IMR-90 (cell line): ENCODE data around the gene ZBTB44.

Experiments used
- BHLHE40 ChIP-seq: fragments of 150-350 bp; IDR thresholded peaks from 2 replicates; pipeline ENCODE4 v1.6.1; 2016; ENCODE audit warnings: mild to moderate bottlenecking, low read depth, low read length
- CEBPB ChIP-seq: IDR thresholded peaks from 2 replicates; pipeline ENCODE4 v1.6.1; 2012; ENCODE audit warnings: low read depth, low read length, improper control_type of control experiment
- CHD1 ChIP-seq: IDR thresholded peaks from 2 replicates; pipeline ENCODE4 v1.6.1; 2012; ENCODE audit warnings: low read depth, low read length, improper control_type of control experiment
- MXI1 ChIP-seq: IDR thresholded peaks from 2 replicates; pipeline ENCODE4 v1.6.1; 2012; ENCODE audit warnings: low read depth, mild to moderate bottlenecking, low read length, moderate library complexity, borderline replicate concordance
- POLR2A ChIP-seq: IDR thresholded peaks from 2 replicates; pipeline ENCODE4 v1.6.1; 2012; ENCODE audit warnings: mild to moderate bottlenecking, low read depth, low read length
- RAD21 ChIP-seq: IDR thresholded peaks from 2 replicates; pipeline ENCODE4 v1.6.1; 2012; ENCODE audit warnings: low read length, improper control_type of control experiment
- RCOR1 ChIP-seq: IDR thresholded peaks from 2 replicates; pipeline ENCODE4 v1.6.1; 2012; ENCODE audit warnings: mild to moderate bottlenecking, low read length, improper control_type of control experiment; ENCODE audit not compliant: insufficient replicate concordance
- RFX5 ChIP-seq: IDR thresholded peaks from 2 replicates; pipeline ENCODE4 v1.8.0; 2012; ENCODE audit warnings: low read depth, mild to moderate bottlenecking, low read length, moderate library complexity
- TF ChIP-seq, protein P1 (sequence below): conservative IDR thresholded peaks from 2 replicates; pipeline ENCODE4 v1.5.1; 2012; ENCODE audit warnings: mild to moderate bottlenecking, low read depth, low read length, improper control_type of control experiment

DNA sequence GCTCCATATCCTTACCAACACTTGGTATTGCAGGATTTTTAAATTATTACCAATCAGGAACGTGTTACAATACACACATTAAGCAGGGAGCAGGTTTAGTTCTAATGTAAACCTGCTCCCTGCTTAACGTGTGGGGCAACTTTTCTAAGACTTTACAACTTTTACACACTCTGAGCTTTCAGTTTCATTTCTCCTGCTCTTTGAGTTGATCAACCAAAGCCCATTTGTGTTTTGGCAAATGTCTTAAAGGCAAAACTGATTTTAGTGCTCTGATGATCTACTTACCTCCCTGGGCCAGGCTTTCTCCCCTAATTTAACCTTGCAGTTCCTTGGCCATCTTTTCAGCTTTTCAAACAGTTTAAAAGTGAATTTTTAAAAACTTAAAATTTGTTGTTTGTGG lies 70.9 kb downstream of the ZBTB44 start:
- TF ChIP-seq RCOR1 (no peak), POLR2A (no peak), BHLHE40 (no peak), MXI1 (no peak), CHD1 (no peak), RAD21 (no peak), CEBPB (no peak), RFX5 (no peak)
- TF ChIP-seq, protein P1, sequence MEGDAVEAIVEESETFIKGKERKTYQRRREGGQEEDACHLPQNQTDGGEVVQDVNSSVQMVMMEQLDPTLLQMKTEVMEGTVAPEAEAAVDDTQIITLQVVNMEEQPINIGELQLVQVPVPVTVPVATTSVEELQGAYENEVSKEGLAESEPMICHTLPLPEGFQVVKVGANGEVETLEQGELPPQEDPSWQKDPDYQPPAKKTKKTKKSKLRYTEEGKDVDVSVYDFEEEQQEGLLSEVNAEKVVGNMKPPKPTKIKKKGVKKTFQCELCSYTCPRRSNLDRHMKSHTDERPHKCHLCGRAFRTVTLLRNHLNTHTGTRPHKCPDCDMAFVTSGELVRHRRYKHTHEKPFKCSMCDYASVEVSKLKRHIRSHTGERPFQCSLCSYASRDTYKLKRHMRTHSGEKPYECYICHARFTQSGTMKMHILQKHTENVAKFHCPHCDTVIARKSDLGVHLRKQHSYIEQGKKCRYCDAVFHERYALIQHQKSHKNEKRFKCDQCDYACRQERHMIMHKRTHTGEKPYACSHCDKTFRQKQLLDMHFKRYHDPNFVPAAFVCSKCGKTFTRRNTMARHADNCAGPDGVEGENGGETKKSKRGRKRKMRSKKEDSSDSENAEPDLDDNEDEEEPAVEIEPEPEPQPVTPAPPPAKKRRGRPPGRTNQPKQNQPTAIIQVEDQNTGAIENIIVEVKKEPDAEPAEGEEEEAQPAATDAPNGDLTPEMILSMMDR: no peak
